Nephron (organoid): ENCODE data around the gene FAM168A.

Experiments used
- H3K27ac Mint-ChIP-seq, 3 experiments: 2 replicates each; pipeline ENCODE4 v1.8.0; 2020; ENCODE audit warnings: mixed read lengths in 3 of 3, mild to moderate bottlenecking in 2 of 3, moderate library complexity in 1 of 3
- H3K27me3 Mint-ChIP-seq: 2 replicates; pipeline ENCODE4 v1.8.0; 2021; ENCODE audit warnings: low read depth, mild to moderate bottlenecking, moderate library complexity, mixed read lengths
- H3K36me3 Mint-ChIP-seq: 2 replicates; pipeline ENCODE4 v1.8.0; 2020; ENCODE audit warnings: low read depth, mixed read lengths
- H3K4me1 Mint-ChIP-seq: 2 replicates; pipeline ENCODE4 v1.8.0; 2020; ENCODE audit warnings: mixed read lengths
- H3K4me3 Mint-ChIP-seq, 3 experiments: 2 replicates each; pipeline ENCODE4 v1.8.0; 2020; ENCODE audit warnings: mild to moderate bottlenecking in 3 of 3, mixed read lengths in 3 of 3, moderate library complexity in 2 of 3
- H3K9me3 Mint-ChIP-seq: 2 replicates; pipeline ENCODE4 v1.8.0; 2020; ENCODE audit warnings: mixed read lengths
- TF ChIP-seq, protein P1 (sequence below), 3 experiments: fragments of 200-600 bp; sonication (generic); IDR thresholded peaks; one replicate each; pipeline ENCODE4 v1.5.0; 2021; ENCODE audit warnings: antibody characterized with exemption in 3 of 3; ENCODE audit not compliant: unreplicated experiment in 3 of 3

The FAM168A gene

DNA sequence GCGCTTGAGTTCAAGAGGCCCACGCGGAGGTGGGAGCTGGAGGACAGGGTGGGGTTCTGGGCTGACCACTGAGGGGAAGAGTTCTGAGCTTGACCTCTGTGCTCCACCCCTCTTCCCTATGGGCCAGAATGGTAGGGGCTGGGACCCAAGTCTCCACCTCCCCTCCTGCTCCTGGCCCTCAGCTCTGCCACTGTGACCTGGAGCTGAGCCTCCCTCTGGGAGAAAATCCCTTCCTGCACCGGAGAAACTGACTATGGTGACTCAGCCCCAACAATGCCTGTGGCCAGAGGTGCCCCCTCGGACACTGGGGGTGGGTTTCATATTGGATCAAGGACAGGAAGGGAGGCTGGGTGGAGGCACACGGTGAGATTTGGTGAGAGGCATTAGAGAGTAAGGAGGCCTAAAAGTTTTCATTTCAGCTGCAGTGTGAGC is 198.7 kb downstream of the FAM168A start:
- H3K4me3 Mint-ChIP-seq, result no peak overlapping the region
- H3K36me3 Mint-ChIP-seq, result peaks cover 2% of the 10 kb centered on the region
- H3K9me3 Mint-ChIP-seq, result no peaks in the 10 kb centered on the region

DNA sequence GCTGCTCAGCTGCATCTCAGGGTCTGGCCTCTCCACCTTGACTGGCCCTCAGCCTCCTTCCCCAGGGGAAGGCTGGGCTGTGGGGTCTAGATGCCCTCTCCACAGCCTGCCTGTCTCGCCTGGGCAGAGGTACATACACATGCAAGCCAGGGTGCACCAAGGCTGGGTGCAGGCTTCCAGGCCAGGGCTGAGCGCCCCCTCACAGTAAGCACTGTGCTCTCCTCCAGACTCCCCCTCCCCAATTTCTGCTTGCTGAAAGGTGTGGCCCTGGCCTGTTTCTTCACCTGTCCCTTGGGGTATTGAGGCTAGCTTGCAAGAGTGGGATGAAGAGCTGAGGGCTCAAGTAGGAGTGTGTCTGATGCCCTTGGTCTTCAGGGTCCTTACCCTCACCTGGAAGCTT is 199.2 kb downstream of the FAM168A start:
- TF ChIP-seq, protein P1, sequence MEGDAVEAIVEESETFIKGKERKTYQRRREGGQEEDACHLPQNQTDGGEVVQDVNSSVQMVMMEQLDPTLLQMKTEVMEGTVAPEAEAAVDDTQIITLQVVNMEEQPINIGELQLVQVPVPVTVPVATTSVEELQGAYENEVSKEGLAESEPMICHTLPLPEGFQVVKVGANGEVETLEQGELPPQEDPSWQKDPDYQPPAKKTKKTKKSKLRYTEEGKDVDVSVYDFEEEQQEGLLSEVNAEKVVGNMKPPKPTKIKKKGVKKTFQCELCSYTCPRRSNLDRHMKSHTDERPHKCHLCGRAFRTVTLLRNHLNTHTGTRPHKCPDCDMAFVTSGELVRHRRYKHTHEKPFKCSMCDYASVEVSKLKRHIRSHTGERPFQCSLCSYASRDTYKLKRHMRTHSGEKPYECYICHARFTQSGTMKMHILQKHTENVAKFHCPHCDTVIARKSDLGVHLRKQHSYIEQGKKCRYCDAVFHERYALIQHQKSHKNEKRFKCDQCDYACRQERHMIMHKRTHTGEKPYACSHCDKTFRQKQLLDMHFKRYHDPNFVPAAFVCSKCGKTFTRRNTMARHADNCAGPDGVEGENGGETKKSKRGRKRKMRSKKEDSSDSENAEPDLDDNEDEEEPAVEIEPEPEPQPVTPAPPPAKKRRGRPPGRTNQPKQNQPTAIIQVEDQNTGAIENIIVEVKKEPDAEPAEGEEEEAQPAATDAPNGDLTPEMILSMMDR (IDR thresholded peaks at IDR 0.05; ENCODE audit: unreplicated experiment in 3 of 3), result no peak
- H3K27me3 Mint-ChIP-seq, result peaks cover 3% of the 10 kb centered on the region
- no peaks in the 10 kb centered on the region for H3K9me3 Mint-ChIP-seq
- peaks cover 17% of the 10 kb centered on the region for H3K4me1 Mint-ChIP-seq
- no peak overlapping the region for H3K27ac Mint-ChIP-seq
- no peak overlapping the region for H3K4me3 Mint-ChIP-seq
- H3K36me3 Mint-ChIP-seq, result no peaks in the 10 kb centered on the region

More for the DNA sequence above, 198.7 kb downstream of the FAM168A start:
- Mint-ChIP-seq H3K27ac (no peak overlapping the region), H3K4me1 (peaks cover 21% of the 10 kb centered on the region), H3K27me3 (peaks cover 3% of the 10 kb centered on the region)
- TF ChIP-seq, protein P1 (IDR thresholded peaks at IDR 0.05; ENCODE audit: unreplicated experiment in 3 of 3), result no peak

DNA sequence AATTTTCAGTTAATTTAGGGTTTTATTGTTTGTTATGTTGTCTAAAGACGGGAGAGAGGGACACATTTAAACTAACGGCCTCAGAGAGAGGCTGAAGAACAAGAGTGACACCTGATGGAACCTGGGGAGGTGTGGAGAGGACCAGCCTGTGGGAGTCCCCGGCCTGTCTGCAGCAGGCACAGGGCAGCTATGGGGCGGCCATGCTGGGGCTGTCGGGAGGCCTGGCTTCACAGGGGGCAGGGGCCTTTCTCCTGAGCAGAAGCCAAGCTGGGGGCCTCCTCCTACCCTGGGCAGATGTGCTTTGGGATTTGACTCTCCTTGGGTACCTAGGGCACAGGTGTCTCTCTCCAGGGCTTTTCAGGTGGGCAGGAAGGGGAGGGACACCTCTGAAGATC is 199.8 kb downstream of the FAM168A start:
- H3K9me3 Mint-ChIP-seq, result no peaks in the 10 kb centered on the region
- H3K36me3 Mint-ChIP-seq, result no peaks in the 10 kb centered on the region
- peaks cover 21% of the 10 kb centered on the region for H3K4me1 Mint-ChIP-seq
- no peak overlapping the region for H3K27ac Mint-ChIP-seq
- H3K27me3 Mint-ChIP-seq, result peaks cover 3% of the 10 kb centered on the region
- TF ChIP-seq, protein P1 (IDR thresholded peaks at IDR 0.05; ENCODE audit: unreplicated experiment in 3 of 3), result no peak
- H3K4me3 Mint-ChIP-seq, result no peak overlapping the region

DNA sequence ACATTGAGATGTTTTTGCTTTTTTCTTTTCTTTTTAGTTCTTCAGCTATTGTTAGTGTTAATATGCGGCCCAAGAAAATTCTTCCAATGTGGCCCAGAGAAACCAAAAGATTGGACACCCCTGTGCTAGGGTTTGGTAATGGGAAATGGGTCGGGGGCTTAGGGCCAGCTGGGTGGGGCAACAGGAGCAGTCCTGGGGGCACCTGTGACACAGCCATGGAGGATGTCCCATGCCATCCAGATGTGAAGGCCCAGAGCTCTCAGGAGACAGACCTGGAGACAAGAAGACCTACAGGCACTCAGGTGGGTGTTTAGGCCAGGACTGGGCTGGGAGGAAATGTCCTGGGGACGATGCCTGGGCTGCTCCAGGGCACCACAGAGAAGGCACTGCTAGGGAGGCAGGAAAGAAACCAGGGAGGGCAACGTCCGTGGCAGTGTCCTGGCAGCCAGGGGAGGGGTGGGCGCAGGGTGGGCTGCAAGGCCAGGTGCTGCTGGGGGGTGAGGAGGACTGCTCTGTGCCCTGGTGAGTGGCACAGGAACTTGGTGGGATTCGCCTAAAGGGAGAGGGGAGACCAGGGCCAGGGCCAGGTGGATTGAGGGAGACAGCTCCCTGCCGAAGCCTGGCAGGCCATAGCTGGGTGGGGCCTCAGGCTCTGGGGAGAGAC is 200.3 kb downstream of the FAM168A start:
- Mint-ChIP-seq H3K9me3 (no peaks in the 10 kb centered on the region), H3K4me1 (peaks cover 21% of the 10 kb centered on the region), H3K4me3 (no peak overlapping the region), H3K36me3 (no peaks in the 10 kb centered on the region), H3K27ac (no peak overlapping the region), H3K27me3 (peaks cover 3% of the 10 kb centered on the region)
- TF ChIP-seq, protein P1 (IDR thresholded peaks at IDR 0.05; ENCODE audit: unreplicated experiment in 3 of 3), result no peak

DNA sequence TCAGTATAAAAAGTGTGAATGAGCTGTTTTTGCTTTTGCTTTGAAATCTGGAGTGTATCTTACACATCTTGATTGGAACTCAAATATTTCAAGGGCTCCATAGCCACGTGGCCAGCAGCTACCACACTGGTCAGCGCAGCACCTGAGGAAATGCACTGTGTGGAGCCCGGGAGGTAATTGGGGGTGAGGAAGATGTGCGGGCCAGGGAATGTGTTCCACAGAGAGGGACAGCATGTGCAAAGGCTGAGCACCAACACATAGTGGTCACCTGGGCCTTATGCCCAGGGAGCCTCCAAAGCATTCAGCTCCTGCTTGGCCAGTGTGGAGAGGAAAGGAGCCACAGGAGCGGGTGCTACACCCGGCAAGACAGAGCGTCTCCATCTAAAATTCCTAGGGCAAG is 200.9 kb downstream of the FAM168A start:
- TF ChIP-seq, protein P1 (IDR thresholded peaks at IDR 0.05; ENCODE audit: unreplicated experiment in 3 of 3), result no peak
- Mint-ChIP-seq H3K27ac (no peak overlapping the region), H3K4me1 (peaks cover 21% of the 10 kb centered on the region), H3K4me3 (no peak overlapping the region), H3K36me3 (no peaks in the 10 kb centered on the region), H3K9me3 (no peaks in the 10 kb centered on the region), H3K27me3 (peaks cover 3% of the 10 kb centered on the region)
